ENCODE data around the gene CD22.
"Not testable (repeated sequence)": the region's sequence is repeated elsewhere in the genome, so short reads cannot be mapped to it uniquely, and the experiment has no call there.

CD22 gene

GRCh38 chr19:35328851-35329285 is at the start of gene CD22:
TSS of gene CD22 (plus strand) at chr19:35329187. CDS start at chr19:35332041, 2,854 bp downstream.
- DNase-seq (ENCODE audit: low read depth in 4 of 4, low spot score in 1 of 4): no peak

GRCh38 chr19:35279374-35279773 is 49.6 kb upstream of the CD22 start:
- DNase-seq (ENCODE audit: low read depth in 4 of 4, low spot score in 1 of 4): no peak

- no peak for DNase-seq (ENCODE audit: low read depth in 4 of 4, low spot score in 1 of 4)
These were observed 48.8 kb upstream of the CD22 start for GRCh38 chr19:35279985-35280821.

GRCh38 chr19:35281303-35281702 is 47.7 kb upstream of the CD22 start:
- no peak for DNase-seq (ENCODE audit: low read depth in 4 of 4, low spot score in 1 of 4)

- DNase-seq (ENCODE audit: low read depth in 4 of 4, low spot score in 1 of 4): no peak
These were observed 44.6 kb upstream of the CD22 start for GRCh38 chr19:35284153-35285094.

GRCh38 chr19:35285095-35285449 is 43.9 kb upstream of the CD22 start:
- DNase-seq (ENCODE audit: low read depth in 4 of 4, low spot score in 1 of 4): no peak

GRCh38 chr19:35285465-35285864 is 43.5 kb upstream of the CD22 start:
- not testable (repeated sequence) for DNase-seq (ENCODE audit: low read depth in 4 of 4, low spot score in 1 of 4)

- not testable (repeated sequence) for DNase-seq (ENCODE audit: low read depth in 4 of 4, low spot score in 1 of 4)
These were observed 42.9 kb upstream of the CD22 start for GRCh38 chr19:35286101-35286500.

GRCh38 chr19:35287713-35288112 is 41.3 kb upstream of the CD22 start:
- no peak for DNase-seq (ENCODE audit: low read depth in 4 of 4, low spot score in 1 of 4)

- no peak for DNase-seq (ENCODE audit: low read depth in 4 of 4, low spot score in 1 of 4)
These were observed 40.7 kb upstream of the CD22 start for GRCh38 chr19:35288331-35288730.

- no peak for DNase-seq (ENCODE audit: low read depth in 4 of 4, low spot score in 1 of 4)
These were observed 40.1 kb upstream of the CD22 start for GRCh38 chr19:35288906-35289305.

GRCh38 chr19:35290381-35291127 is 38.4 kb upstream of the CD22 start:
- no peak for DNase-seq (ENCODE audit: low read depth in 4 of 4, low spot score in 1 of 4)

- no peak for DNase-seq (ENCODE audit: low read depth in 4 of 4, low spot score in 1 of 4)
These were observed 37.7 kb upstream of the CD22 start for GRCh38 chr19:35291259-35291658.

GRCh38 chr19:35291916-35292315 is 37.1 kb upstream of the CD22 start, which contains the start of gene MAG:
TSS of gene MAG (plus strand) at chr19:35292161. CDS start at chr19:35295409, 3,248 bp downstream.
- DNase-seq (ENCODE audit: low read depth in 4 of 4, low spot score in 1 of 4): no peak

GRCh38 chr19:35292421-35293362 is 36.3 kb upstream of the CD22 start:
- DNase-seq (ENCODE audit: low read depth in 4 of 4, low spot score in 1 of 4): no peak

- DNase-seq (ENCODE audit: low read depth in 4 of 4, low spot score in 1 of 4): no peak
These were observed 35.6 kb upstream of the CD22 start for GRCh38 chr19:35293363-35293739.

GRCh38 chr19:35293808-35294207 is 35.2 kb upstream of the CD22 start:
- no peak for DNase-seq (ENCODE audit: low read depth in 4 of 4, low spot score in 1 of 4)

- DNase-seq (ENCODE audit: low read depth in 4 of 4, low spot score in 1 of 4): no peak
These were observed 34.7 kb upstream of the CD22 start for GRCh38 chr19:35294328-35294727.

- no peak for DNase-seq (ENCODE audit: low read depth in 4 of 4, low spot score in 1 of 4)
These were observed 33.9 kb upstream of the CD22 start for GRCh38 chr19:35294859-35295791.
